Measurements from ENCODE around the gene OBSCN. TPM values are rescaled to one million over a fixed set of nuclear protein-coding genes. Genes with fewer than 3 reads are reported as not detected.

OBSCN gene
- total RNA-seq, 1 donor from 2014 or later = 15.2 TPM

- Mint-ChIP-seq H3K36me3 (ENCODE audit: unreplicated experiment) (no peaks in the 10 kb centered on the region), H3K9me3 (ENCODE audit: unreplicated experiment) (no peaks in the 10 kb centered on the region), H3K4me1 (ENCODE audit: unreplicated experiment) (no peaks in the 10 kb centered on the region), H3K27ac (ENCODE audit: unreplicated experiment) (no peak overlapping the region), H3K27me3 (ENCODE audit: unreplicated experiment) (no peaks in the 10 kb centered on the region), H3K4me3 (ENCODE audit: unreplicated experiment) (no peak overlapping the region)
- TF ChIP-seq, protein P1, sequence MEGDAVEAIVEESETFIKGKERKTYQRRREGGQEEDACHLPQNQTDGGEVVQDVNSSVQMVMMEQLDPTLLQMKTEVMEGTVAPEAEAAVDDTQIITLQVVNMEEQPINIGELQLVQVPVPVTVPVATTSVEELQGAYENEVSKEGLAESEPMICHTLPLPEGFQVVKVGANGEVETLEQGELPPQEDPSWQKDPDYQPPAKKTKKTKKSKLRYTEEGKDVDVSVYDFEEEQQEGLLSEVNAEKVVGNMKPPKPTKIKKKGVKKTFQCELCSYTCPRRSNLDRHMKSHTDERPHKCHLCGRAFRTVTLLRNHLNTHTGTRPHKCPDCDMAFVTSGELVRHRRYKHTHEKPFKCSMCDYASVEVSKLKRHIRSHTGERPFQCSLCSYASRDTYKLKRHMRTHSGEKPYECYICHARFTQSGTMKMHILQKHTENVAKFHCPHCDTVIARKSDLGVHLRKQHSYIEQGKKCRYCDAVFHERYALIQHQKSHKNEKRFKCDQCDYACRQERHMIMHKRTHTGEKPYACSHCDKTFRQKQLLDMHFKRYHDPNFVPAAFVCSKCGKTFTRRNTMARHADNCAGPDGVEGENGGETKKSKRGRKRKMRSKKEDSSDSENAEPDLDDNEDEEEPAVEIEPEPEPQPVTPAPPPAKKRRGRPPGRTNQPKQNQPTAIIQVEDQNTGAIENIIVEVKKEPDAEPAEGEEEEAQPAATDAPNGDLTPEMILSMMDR (IDR thresholded peaks at IDR 0.05) = no peak
- DNase-seq (ENCODE audit: extremely low spot score, unreplicated experiment) = no peak
Measured at GRCh38 chr1:228366866-228367741, 159.3 kb downstream of the OBSCN start.

- H3K36me3 Mint-ChIP-seq (ENCODE audit: unreplicated experiment) = no peaks in the 10 kb centered on the region
- TF ChIP-seq, protein P1 (IDR thresholded peaks at IDR 0.05) = no peak
- H3K4me3 Mint-ChIP-seq (ENCODE audit: unreplicated experiment) = no peak overlapping the region
- no peaks in the 10 kb centered on the region for H3K9me3 Mint-ChIP-seq (ENCODE audit: unreplicated experiment)
- H3K27me3 Mint-ChIP-seq (ENCODE audit: unreplicated experiment) = no peaks in the 10 kb centered on the region
- H3K27ac Mint-ChIP-seq (ENCODE audit: unreplicated experiment) = no peak overlapping the region
- no peak for DNase-seq (ENCODE audit: extremely low spot score, unreplicated experiment)
- no peaks in the 10 kb centered on the region for H3K4me1 Mint-ChIP-seq (ENCODE audit: unreplicated experiment)
Measured at GRCh38 chr1:228367798-228368791, 160.3 kb downstream of the OBSCN start.

GRCh38 chr1:228368801-228369607 is 161.2 kb downstream of the OBSCN start:
- no peak overlapping the region for H3K4me3 Mint-ChIP-seq (ENCODE audit: unreplicated experiment)
- H3K27me3 Mint-ChIP-seq (ENCODE audit: unreplicated experiment) = no peaks in the 10 kb centered on the region
- H3K27ac Mint-ChIP-seq (ENCODE audit: unreplicated experiment) = no peak overlapping the region
- H3K9me3 Mint-ChIP-seq (ENCODE audit: unreplicated experiment) = no peaks in the 10 kb centered on the region
- TF ChIP-seq, protein P1 (IDR thresholded peaks at IDR 0.05) = no peak
- DNase-seq (ENCODE audit: extremely low spot score, unreplicated experiment) = no peak
- no peaks in the 10 kb centered on the region for H3K36me3 Mint-ChIP-seq (ENCODE audit: unreplicated experiment)
- H3K4me1 Mint-ChIP-seq (ENCODE audit: unreplicated experiment) = no peaks in the 10 kb centered on the region

GRCh38 chr1:228369608-228370438 is 162.0 kb downstream of the OBSCN start:
- no peak overlapping the region for H3K4me3 Mint-ChIP-seq (ENCODE audit: unreplicated experiment)
- DNase-seq (ENCODE audit: extremely low spot score, unreplicated experiment) = no peak
- H3K4me1 Mint-ChIP-seq (ENCODE audit: unreplicated experiment) = no peaks in the 10 kb centered on the region
- TF ChIP-seq, protein P1 (IDR thresholded peaks at IDR 0.05) = no peak
- H3K36me3 Mint-ChIP-seq (ENCODE audit: unreplicated experiment) = no peaks in the 10 kb centered on the region
- no peaks in the 10 kb centered on the region for H3K9me3 Mint-ChIP-seq (ENCODE audit: unreplicated experiment)
- no peaks in the 10 kb centered on the region for H3K27me3 Mint-ChIP-seq (ENCODE audit: unreplicated experiment)
- H3K27ac Mint-ChIP-seq (ENCODE audit: unreplicated experiment) = no peak overlapping the region
